Heart left ventricle (tissue), 16 donors: ENCODE measurements around the gene SGK1. TPM values are rescaled to one million over a fixed set of nuclear protein-coding genes. Genes with fewer than 3 reads are reported as not detected.
"Not testable (repeated sequence)": the region's sequence is repeated elsewhere in the genome, so short reads cannot be mapped to it uniquely, and the experiment has no call there.

ENCODE experiments used
- ATAC-seq, 4 donors: fragments of 200-7000 bp; cut with Tn5 transposase; one replicate each; pipeline ENCODE4 v1.9.1; 2020 to 2022; ENCODE audit warnings: moderate library complexity in 4 of 4, mild to moderate bottlenecking in 3 of 4, moderate number of reproducible peaks in 1 of 4
- DNase-seq, 5 donors: peaks; one replicate each; pipeline ENCODE4 v3.0.0-alpha.2; 2020
- H3K27ac ChIP-seq, 12 donors: fragments of 200-600 bp; sonication (generic) in 4 of 12; one replicate each; pipeline versions ENCODE4 v1.5.0 to v1.8.0; 2016 to 2022; ENCODE audit warnings: mild to moderate bottlenecking in 2 of 12
- H3K27me3 ChIP-seq, 9 donors: fragments of 200-600 bp; sonication (generic) in 2 of 9; one replicate each; pipeline versions ENCODE4 v1.5.1 to v1.8.0; 2016 to 2022; ENCODE audit warnings: mild to moderate bottlenecking in 3 of 9
- H3K36me3 ChIP-seq, 9 donors: fragments of 200-600 bp; sonication (generic) in 2 of 9; one replicate each; pipeline versions ENCODE4 v1.5.0 to v1.8.0; 2018 to 2022; ENCODE audit warnings: mild to moderate bottlenecking in 2 of 9
- H3K4me1 ChIP-seq, 12 donors: fragments of 200-600 bp; sonication (generic) in 4 of 12; one replicate each; pipeline versions ENCODE4 v1.5.0 to v1.8.0; 2016 to 2022; ENCODE audit warnings: mild to moderate bottlenecking in 3 of 12
- H3K4me3 ChIP-seq, 12 donors: fragments of 200-600 bp; sonication (generic) in 4 of 12; one replicate each; pipeline versions ENCODE4 v1.5.0 to v1.8.0; 2017 to 2022; ENCODE audit warnings: mild to moderate bottlenecking in 9 of 12, moderate library complexity in 4 of 12
- H3K9me3 ChIP-seq, 12 donors: fragments of 200-600 bp; sonication (generic) in 4 of 12; one replicate each; pipeline versions ENCODE4 v1.5.0 to v1.8.0; 2016 to 2022; ENCODE audit warnings: mild to moderate bottlenecking in 1 of 12
- CTCF ChIP-seq, 12 donors: fragments of 200-600 bp; sonication (generic) in 4 of 12; IDR thresholded peaks; one replicate each; pipeline versions ENCODE4 v1.5.0 to v1.8.0; 2018 to 2022; ENCODE audit warnings: antibody characterized with exemption in 12 of 12, mild to moderate bottlenecking in 5 of 12
- POLR2A ChIP-seq, 2 donors: fragments of 450-650 bp; IDR thresholded peaks; one replicate each; pipeline ENCODE4 v1.6.1; 2017; ENCODE audit warnings: antibody characterized with exemption in 2 of 2, mild to moderate bottlenecking in 2 of 2, moderate library complexity in 2 of 2
- WGBS, 4 donors: extraction: QIAGEN DNeasy Blood & Tissue Kit in 2 of 4; methylation state at CpG; one replicate each; pipeline versions ENCODE4 v1.1.5 to v1.1.7; 2013 to 2018; 5-methylcytosine and 5-hydroxymethylcytosine counted together
- intact Hi-C, 10 donors: fragments of 100-400 bp; cut with DNase I; formaldehyde crosslinking; loops; one replicate each; pipeline versions ENCODE4 v1.11.1 to v1.14.2; 2022
- polyA plus RNA-seq, 2 donors: library from polyadenylated mRNA; stranded (reverse); fragments of 200-250 nt; gene quantifications; one replicate each; pipeline ENCODE4 v1.2.3, GENCODE V29; 2013
- total RNA-seq, 9 donors: library from RNA; depleted of rRNA in 2 of 9; stranded (reverse); fragments of >200 nt in 2 of 9; fragmentation: NEBNext Ultra II Directional in 3 of 9; extraction: Animal tissue kit (Norgen Biotek cat#: 25700) in 3 of 9; gene quantifications; one replicate each; pipeline versions ENCODE4 v1.1.0 to v1.2.4, GENCODE V29; 2016 to 2023
- donor health status: ischemic (EF 13 %, LVEDD 7.1; RV severe dilation, severe dysfunction).
- donor health status: healthy with polysubstance abuse.
- donor health status: DM: no; HTN: yes; CAD: no.
- donor health status: DM: no; HTN: no; CAD: no.
- donor health status: ischemic (EF 25% LVEDD 6.9; RV normal size, moderate dysfunction).
- donor health status: ischemic (EF 25% LVEDD 5.7; RV mildly dilated, moderate dysfunction).
- donor health status: healthy.
- donor health status: DM: yes; HTN: yes; CAD: no.
- donor health status: ischemic (EF 35%, LVEDD 5.7; RV mildly dilated, moderate dysfunction).
- donor health status: nonischemic (EF 11% LVEDD 7.7; RV severe dilation, severe dysfunction).
- donor health status: DM: yes; HTN: yes; CAD: no.
- donor health status: PGD.
- donor health status: ischemic (EF 29% LVEDD 5.4; RV normal size, mild dysfunction).
- donor health status: nonischemic (EF 23%, LVEDD 6.1; RV moderate dilation, normal function).

The SGK1 gene
- total and polyA plus RNA-seq, 11 donors, result 17.7 to 118 (median 56.7) TPM

- Histone ChIP-seq H3K36me3 (no peaks in the 10 kb centered on the region), H3K27ac (peak overlapping the region in 8 of 12 donors; percentile 21 to 72 (median 44)), H3K27me3 (no peaks in the 10 kb centered on the region), H3K4me1 (peaks cover 0 to 51% (median 15%) of the 10 kb centered on the region in 12 donors), H3K9me3 (no peaks in the 10 kb centered on the region), H3K4me3 (no peak overlapping the region)
- ATAC-seq (peak; percentile 76 to 95 (median 88)), DNase-seq (peak in 4 of 5 donors; percentile 33 to 44 (median 36))
- intact Hi-C loops, result loop anchor here in 2 of 10 donors (5.0 to 10.0 kb wide), 2 partner anchors 62 to 106 kb away; no protein-coding TSS in a partner anchor
- TF ChIP-seq POLR2A (IDR thresholded peaks at IDR 0.05) (no peak), CTCF (IDR thresholded peaks at IDR 0.05) (no peak)
- WGBS, 4 donors, result 44 to 59% (median 52%) methylated on average over 6 of the region's 6 CpGs
These were observed 78.7 kb downstream of the SGK1 start for GRCh38 chr6:134238960-134239795.

DNA sequence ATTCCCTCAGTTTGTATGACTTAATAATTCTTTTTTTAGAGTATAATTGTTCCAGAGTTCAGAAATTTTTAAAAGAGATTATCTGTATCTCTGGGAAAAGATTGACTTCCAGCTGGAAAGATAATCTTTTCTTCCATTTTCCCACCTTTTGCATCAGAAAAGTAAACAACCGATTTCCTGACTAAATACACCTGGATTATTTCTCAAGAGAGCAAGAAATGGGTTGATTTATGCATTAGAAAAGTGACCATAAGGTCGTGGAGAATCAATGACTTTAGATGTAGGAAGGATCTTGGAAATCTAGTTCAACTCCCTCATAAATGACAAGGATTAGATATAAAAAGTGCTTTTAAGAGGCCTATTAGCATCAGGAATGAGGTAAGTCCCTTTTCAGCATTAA, 79.9 kb downstream of the SGK1 start:
- no peaks in the 10 kb centered on the region for H3K27me3 ChIP-seq
- H3K36me3 ChIP-seq, result no peaks in the 10 kb centered on the region
- no peak for ATAC-seq
- intact Hi-C loops, result loop anchor here in 2 of 10 donors (5.0 to 10.0 kb wide), 2 partner anchors 61 to 107 kb away; no protein-coding TSS in a partner anchor
- peak overlapping the region in 6 of 12 donors; percentile 7 to 60 (median 38) for H3K27ac ChIP-seq
- no peaks in the 10 kb centered on the region for H3K9me3 ChIP-seq
- H3K4me3 ChIP-seq, result no peak overlapping the region
- no peak for DNase-seq
- 49 to 53% (median 51%) methylated on average over 2 of the region's 2 CpGs for WGBS, 4 donors
- TF ChIP-seq POLR2A (IDR thresholded peaks at IDR 0.05), result no peak
- no peak for TF ChIP-seq CTCF (IDR thresholded peaks at IDR 0.05)
- peaks cover 0 to 58% (median 15%) of the 10 kb centered on the region in 12 donors for H3K4me1 ChIP-seq

GRCh38 chr6:134235937-134236751, 81.8 kb downstream of the SGK1 start:
- DNase-seq (no peak), ATAC-seq (peak in 2 of 4 donors; percentile 22 to 55)
- no peaks in the 10 kb centered on the region for H3K36me3 ChIP-seq
- peak overlapping the region in 1 of 12 donors; percentile 77 for H3K27ac ChIP-seq
- TF ChIP-seq CTCF (IDR thresholded peaks at IDR 0.05) (no peak), POLR2A (IDR thresholded peaks at IDR 0.05) (no peak)
- H3K4me3 ChIP-seq, result no peak overlapping the region
- H3K4me1 ChIP-seq, result peaks cover 0 to 58% (median 15%) of the 10 kb centered on the region in 12 donors
- WGBS, 4 donors, result 91 to 96% (median 93%) methylated on average over 7 of the region's 7 CpGs
- intact Hi-C loops, result loop anchor here in 2 of 10 donors (5.0 to 10.0 kb wide), 2 partner anchors 59 to 109 kb away; no protein-coding TSS in a partner anchor
- no peaks in the 10 kb centered on the region for H3K27me3 ChIP-seq
- no peaks in the 10 kb centered on the region for H3K9me3 ChIP-seq

GRCh38 chr6:134235334-134235733, 82.6 kb downstream of the SGK1 start:
- H3K9me3 ChIP-seq, DNase-seq, H3K36me3 ChIP-seq, ATAC-seq, H3K4me3 ChIP-seq, H3K27me3 ChIP-seq: not testable (repeated sequence)
- Histone ChIP-seq H3K27ac (peak overlapping the region in 1 of 12 donors; percentile 77), H3K4me1 (peaks cover 0 to 60% (median 15%) of the 10 kb centered on the region in 12 donors)
- intact Hi-C loops, result loop anchor here in 2 of 10 donors (5.0 to 10.0 kb wide), 2 partner anchors 58 to 109 kb away; no protein-coding TSS in a partner anchor
- WGBS, 4 donors, result 92 to 94% (median 93%) methylated on average over 4 of the region's 4 CpGs
